Liver (tissue), 9 donors: ENCODE data around the gene FASTK. TPM values are rescaled to one million over a fixed set of nuclear protein-coding genes. Genes with fewer than 3 reads are reported as not detected.

Source experiments
- DNase-seq: peaks from one replicate; pipeline ENCODE4 v3.0.0-alpha.2; 2017; ENCODE audit warnings: low spot score
- H3K27ac ChIP-seq, 2 donors: one replicate each; pipeline ENCODE4 v1.7.0; 2013; ENCODE audit warnings: inconsistent platforms in 2 of 2, low read length in 2 of 2, control low read depth in 1 of 2, low read depth in 1 of 2, mild to moderate bottlenecking in 1 of 2
- H3K27me3 ChIP-seq, 4 donors: one replicate each; pipeline versions ENCODE4 v1.6.1 to v1.7.0; 2013; ENCODE audit warnings: low read length in 3 of 4, inconsistent platforms in 1 of 4, mild to moderate bottlenecking in 1 of 4, moderate library complexity in 1 of 4; ENCODE audit not compliant: control insufficient read depth in 4 of 4, insufficient read depth in 4 of 4
- H3K36me3 ChIP-seq, 4 donors: one replicate each; pipeline versions ENCODE4 v1.6.1 to v1.7.0; 2013; ENCODE audit warnings: low read length in 3 of 4, mild to moderate bottlenecking in 3 of 4, low read depth in 1 of 4, moderate library complexity in 1 of 4; ENCODE audit not compliant: control insufficient read depth in 4 of 4, insufficient read depth in 3 of 4
- H3K4me1 ChIP-seq, 4 donors: one replicate each; pipeline versions ENCODE4 v1.6.1 to v1.7.0; 2013; ENCODE audit warnings: low read length in 3 of 4, mild to moderate bottlenecking in 3 of 4, moderate library complexity in 1 of 4; ENCODE audit not compliant: control insufficient read depth in 4 of 4, insufficient read depth in 4 of 4
- H3K4me3 ChIP-seq, 3 donors: one replicate each; pipeline versions ENCODE4 v1.6.1 to v1.7.0; 2013; ENCODE audit warnings: low read length in 3 of 3, control low read depth in 1 of 3, low read depth in 1 of 3, mild to moderate bottlenecking in 1 of 3
- H3K9ac ChIP-seq, 2 donors: one replicate each; pipeline ENCODE4 v1.7.0; 2013; ENCODE audit warnings: low read length in 2 of 2, mild to moderate bottlenecking in 2 of 2, moderate library complexity in 2 of 2, control low read depth in 1 of 2, low read depth in 1 of 2
- H3K9me3 ChIP-seq, 4 donors: one replicate each; pipeline versions ENCODE4 v1.6.1 to v1.7.0; 2013; ENCODE audit warnings: low read length in 3 of 4; ENCODE audit not compliant: control insufficient read depth in 4 of 4
- EGR1 ChIP-seq, 2 donors: IDR thresholded peaks; 2 replicates each; pipeline ENCODE4 v1.6.1; 2016 to 2018; ENCODE audit warnings: antibody characterized with exemption in 2 of 2, low read depth in 2 of 2
- FOXA1 ChIP-seq: IDR thresholded peaks from 2 replicates; pipeline ENCODE4 v1.6.1; 2016; ENCODE audit warnings: antibody characterized with exemption
- HNF4A ChIP-seq, 2 donors: conservative IDR thresholded peaks; 2 replicates each; pipeline ENCODE4 v1.6.1; 2016; ENCODE audit warnings: antibody characterized with exemption in 2 of 2, mild to moderate bottlenecking in 2 of 2
- RXRA ChIP-seq, 2 donors: IDR thresholded peaks; 2 replicates each; pipeline ENCODE4 v1.6.1; 2017 to 2018; ENCODE audit warnings: antibody characterized with exemption in 2 of 2, mild to moderate bottlenecking in 1 of 2
- SP1 ChIP-seq: IDR thresholded peaks from 2 replicates; pipeline ENCODE4 v1.6.1; 2018; ENCODE audit warnings: antibody characterized with exemption, mild to moderate bottlenecking
- TAF1 ChIP-seq: conservative IDR thresholded peaks from 2 replicates; pipeline ENCODE4 v1.6.1; 2016; ENCODE audit warnings: antibody characterized with exemption, mild to moderate bottlenecking
- WGBS: extraction: QIAGEN DNeasy Blood & Tissue Kit; methylation state at CpG from one replicate; pipeline ENCODE4 v1.1.7; 2013; 5-methylcytosine and 5-hydroxymethylcytosine counted together
- polyA plus RNA-seq, 2 donors: library from polyadenylated mRNA; stranded (reverse) in 1 of 2; unstranded in 1 of 2; fragments of 200-250 nt in 1 of 2; fragments of >200 nt in 1 of 2; fragmentation: Nextera tagmentation in 1 of 2; extraction: Ambion mirVana in 1 of 2; gene quantifications; one replicate each; pipeline versions ENCODE4 v1.2.1 to v1.2.3, GENCODE V29; 2013 to 2015
- total RNA-seq, 2 donors: library from RNA; depleted of rRNA; stranded (reverse); fragments of >200 nt; gene quantifications; one replicate each; pipeline ENCODE4 v1.2.3, GENCODE V29; 2014
- TF ChIP-seq, protein P1 (sequence below): IDR thresholded peaks from 2 replicates; pipeline ENCODE4 v1.6.1; 2016; ENCODE audit warnings: antibody characterized with exemption
- TF ChIP-seq, protein P2 (sequence below): fragments of 150-350 bp; IDR thresholded peaks from 2 replicates; pipeline ENCODE4 v1.5.1; 2017; ENCODE audit warnings: improper control_type of control experiment, low read depth, low read length; ENCODE audit not compliant: missing input control
- TF ChIP-seq, protein P3 (sequence below): IDR thresholded peaks from 2 replicates; pipeline ENCODE4 v1.6.1; 2016; ENCODE audit warnings: antibody characterized with exemption
- TF ChIP-seq, protein P4 (sequence below): IDR thresholded peaks from 2 replicates; pipeline ENCODE4 v1.6.1; 2016; ENCODE audit warnings: antibody characterized with exemption, mild to moderate bottlenecking
- TF ChIP-seq, protein P5 (sequence below): IDR thresholded peaks from 2 replicates; pipeline ENCODE4 v1.6.1; 2016; ENCODE audit warnings: antibody characterized with exemption
- donor health status: healthy.
- donor health status: healthy.
- donor health status: healthy.
- donor health status: healthy.
- donor health status: healthy.

FASTK gene
- total and polyA plus RNA-seq, 4 donors, result 31.1 to 62.8 (median 43.7) TPM

DNA sequence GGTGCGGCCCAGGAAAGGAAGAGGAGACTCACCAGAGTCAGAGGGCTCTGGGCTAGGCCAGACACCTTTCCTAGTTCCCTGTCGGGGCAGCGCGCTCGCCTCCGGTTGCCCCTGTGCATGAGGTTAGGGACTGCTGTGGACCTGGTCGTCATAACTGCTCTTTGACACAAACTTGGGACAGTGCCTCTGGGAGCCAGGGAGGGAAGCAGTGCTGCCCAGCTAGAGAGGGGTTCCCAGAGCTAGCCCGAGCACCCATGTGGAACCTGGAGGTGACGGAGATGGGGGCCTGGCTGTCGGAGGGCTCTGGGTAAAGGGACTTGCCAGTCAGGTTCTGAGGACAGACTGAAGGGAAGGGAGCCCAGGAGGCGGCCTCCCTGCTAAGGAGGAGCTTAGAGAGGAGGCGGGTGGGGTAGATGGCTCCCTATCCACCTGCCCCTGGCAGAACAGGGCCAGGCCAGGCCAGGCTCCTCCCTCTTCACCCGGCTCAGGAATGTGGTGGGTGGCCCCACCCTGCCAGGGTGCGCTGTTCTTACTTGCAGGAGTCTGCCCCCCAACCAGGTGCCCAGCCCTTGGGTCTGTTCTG lies 35.3 kb upstream of the FASTK start:
- no peak overlapping the region for H3K9ac ChIP-seq
- H3K27ac ChIP-seq, result no peak overlapping the region
- no peaks in the 10 kb centered on the region for H3K27me3 ChIP-seq
- DNase-seq, result no peak
- no peak overlapping the region for H3K4me3 ChIP-seq
- peaks cover 0 to 2% (median under 1%) of the 10 kb centered on the region in 4 donors for H3K4me1 ChIP-seq
- TF ChIP-seq, protein P1, sequence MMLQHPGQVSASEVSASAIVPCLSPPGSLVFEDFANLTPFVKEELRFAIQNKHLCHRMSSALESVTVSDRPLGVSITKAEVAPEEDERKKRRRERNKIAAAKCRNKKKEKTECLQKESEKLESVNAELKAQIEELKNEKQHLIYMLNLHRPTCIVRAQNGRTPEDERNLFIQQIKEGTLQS, result no peak
- TF ChIP-seq, protein P2, sequence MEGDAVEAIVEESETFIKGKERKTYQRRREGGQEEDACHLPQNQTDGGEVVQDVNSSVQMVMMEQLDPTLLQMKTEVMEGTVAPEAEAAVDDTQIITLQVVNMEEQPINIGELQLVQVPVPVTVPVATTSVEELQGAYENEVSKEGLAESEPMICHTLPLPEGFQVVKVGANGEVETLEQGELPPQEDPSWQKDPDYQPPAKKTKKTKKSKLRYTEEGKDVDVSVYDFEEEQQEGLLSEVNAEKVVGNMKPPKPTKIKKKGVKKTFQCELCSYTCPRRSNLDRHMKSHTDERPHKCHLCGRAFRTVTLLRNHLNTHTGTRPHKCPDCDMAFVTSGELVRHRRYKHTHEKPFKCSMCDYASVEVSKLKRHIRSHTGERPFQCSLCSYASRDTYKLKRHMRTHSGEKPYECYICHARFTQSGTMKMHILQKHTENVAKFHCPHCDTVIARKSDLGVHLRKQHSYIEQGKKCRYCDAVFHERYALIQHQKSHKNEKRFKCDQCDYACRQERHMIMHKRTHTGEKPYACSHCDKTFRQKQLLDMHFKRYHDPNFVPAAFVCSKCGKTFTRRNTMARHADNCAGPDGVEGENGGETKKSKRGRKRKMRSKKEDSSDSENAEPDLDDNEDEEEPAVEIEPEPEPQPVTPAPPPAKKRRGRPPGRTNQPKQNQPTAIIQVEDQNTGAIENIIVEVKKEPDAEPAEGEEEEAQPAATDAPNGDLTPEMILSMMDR, result no peak
- TF ChIP-seq FOXA1, result no peak
- no peak for TF ChIP-seq TAF1
- TF ChIP-seq, protein P3, sequence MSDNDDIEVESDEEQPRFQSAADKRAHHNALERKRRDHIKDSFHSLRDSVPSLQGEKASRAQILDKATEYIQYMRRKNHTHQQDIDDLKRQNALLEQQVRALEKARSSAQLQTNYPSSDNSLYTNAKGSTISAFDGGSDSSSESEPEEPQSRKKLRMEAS, result no peak
- no peak for TF ChIP-seq RXRA (IDR thresholded peaks at IDR 0.05)
- no peak for TF ChIP-seq EGR1 (IDR thresholded peaks at IDR 0.05; ENCODE audit: low read depth in 2 of 2)
- TF ChIP-seq, protein P4, sequence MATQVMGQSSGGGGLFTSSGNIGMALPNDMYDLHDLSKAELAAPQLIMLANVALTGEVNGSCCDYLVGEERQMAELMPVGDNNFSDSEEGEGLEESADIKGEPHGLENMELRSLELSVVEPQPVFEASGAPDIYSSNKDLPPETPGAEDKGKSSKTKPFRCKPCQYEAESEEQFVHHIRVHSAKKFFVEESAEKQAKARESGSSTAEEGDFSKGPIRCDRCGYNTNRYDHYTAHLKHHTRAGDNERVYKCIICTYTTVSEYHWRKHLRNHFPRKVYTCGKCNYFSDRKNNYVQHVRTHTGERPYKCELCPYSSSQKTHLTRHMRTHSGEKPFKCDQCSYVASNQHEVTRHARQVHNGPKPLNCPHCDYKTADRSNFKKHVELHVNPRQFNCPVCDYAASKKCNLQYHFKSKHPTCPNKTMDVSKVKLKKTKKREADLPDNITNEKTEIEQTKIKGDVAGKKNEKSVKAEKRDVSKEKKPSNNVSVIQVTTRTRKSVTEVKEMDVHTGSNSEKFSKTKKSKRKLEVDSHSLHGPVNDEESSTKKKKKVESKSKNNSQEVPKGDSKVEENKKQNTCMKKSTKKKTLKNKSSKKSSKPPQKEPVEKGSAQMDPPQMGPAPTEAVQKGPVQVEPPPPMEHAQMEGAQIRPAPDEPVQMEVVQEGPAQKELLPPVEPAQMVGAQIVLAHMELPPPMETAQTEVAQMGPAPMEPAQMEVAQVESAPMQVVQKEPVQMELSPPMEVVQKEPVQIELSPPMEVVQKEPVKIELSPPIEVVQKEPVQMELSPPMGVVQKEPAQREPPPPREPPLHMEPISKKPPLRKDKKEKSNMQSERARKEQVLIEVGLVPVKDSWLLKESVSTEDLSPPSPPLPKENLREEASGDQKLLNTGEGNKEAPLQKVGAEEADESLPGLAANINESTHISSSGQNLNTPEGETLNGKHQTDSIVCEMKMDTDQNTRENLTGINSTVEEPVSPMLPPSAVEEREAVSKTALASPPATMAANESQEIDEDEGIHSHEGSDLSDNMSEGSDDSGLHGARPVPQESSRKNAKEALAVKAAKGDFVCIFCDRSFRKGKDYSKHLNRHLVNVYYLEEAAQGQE, result no peak
- TF ChIP-seq HNF4A (conservative IDR thresholded peaks at IDR 0.05), result no peak
- no peak for TF ChIP-seq SP1
- WGBS, result 82% methylated on average over 14 of the region's 14 CpGs
- H3K36me3 ChIP-seq, result peaks cover 5 to 30% (median 12%) of the 10 kb centered on the region in 4 donors
- no peaks in the 10 kb centered on the region for H3K9me3 ChIP-seq

DNA sequence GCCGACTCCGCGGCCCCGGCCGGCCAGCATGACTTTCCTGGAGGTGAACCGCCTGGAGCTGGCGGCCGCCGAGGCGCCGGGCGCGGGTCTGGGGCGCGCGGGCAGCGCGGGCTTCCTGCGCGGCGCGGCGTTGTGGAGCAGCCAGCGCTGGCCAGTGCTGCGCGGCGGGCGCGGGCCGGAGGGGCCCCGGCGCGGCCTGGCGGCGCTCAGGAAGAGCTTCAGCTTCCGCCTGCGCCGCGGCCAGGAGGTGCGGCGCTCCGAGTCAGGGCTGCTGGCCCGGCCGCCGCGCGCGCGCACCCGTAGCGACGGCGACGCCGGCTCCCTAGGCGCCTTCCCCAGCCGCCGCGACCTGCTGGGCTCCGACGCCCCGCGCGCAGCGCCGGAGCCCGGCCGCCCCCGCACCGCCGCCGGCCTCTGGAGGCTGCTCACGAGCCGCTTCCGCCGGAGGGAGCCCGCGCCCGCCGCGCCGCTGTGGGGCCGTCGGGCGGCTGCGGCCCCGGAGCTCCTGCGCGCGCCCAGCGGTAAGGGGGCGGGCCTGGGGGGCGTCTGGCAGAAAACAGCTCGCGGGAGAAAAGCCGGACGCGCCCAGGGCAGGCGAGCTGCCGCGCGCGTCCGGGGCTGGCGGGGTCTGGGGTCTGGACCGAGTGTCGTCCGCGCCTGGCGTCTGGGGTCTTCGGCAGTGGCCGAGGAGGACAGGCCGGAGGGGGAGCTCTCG lies 34.7 kb upstream of the FASTK start:
- Histone ChIP-seq H3K9ac (no peak overlapping the region), H3K27ac (no peak overlapping the region), H3K4me1 (peaks cover 0 to 6% (median 2%) of the 10 kb centered on the region in 4 donors), H3K36me3 (peaks cover 5 to 24% (median 12%) of the 10 kb centered on the region in 4 donors), H3K4me3 (peak overlapping the region in 1 of 3 donors; percentile 34), H3K9me3 (no peaks in the 10 kb centered on the region), H3K27me3 (no peaks in the 10 kb centered on the region)
- TF ChIP-seq, protein P5, sequence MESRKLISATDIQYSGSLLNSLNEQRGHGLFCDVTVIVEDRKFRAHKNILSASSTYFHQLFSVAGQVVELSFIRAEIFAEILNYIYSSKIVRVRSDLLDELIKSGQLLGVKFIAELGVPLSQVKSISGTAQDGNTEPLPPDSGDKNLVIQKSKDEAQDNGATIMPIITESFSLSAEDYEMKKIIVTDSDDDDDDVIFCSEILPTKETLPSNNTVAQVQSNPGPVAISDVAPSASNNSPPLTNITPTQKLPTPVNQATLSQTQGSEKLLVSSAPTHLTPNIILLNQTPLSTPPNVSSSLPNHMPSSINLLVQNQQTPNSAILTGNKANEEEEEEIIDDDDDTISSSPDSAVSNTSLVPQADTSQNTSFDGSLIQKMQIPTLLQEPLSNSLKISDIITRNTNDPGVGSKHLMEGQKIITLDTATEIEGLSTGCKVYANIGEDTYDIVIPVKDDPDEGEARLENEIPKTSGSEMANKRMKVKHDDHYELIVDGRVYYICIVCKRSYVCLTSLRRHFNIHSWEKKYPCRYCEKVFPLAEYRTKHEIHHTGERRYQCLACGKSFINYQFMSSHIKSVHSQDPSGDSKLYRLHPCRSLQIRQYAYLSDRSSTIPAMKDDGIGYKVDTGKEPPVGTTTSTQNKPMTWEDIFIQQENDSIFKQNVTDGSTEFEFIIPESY, result no peak
- WGBS, result 50% methylated on average over 114 of the region's 114 CpGs
- DNase-seq, result no peak
